AG09309 (cell line): ENCODE measurements around the gene SF3B2.

Experiments
- DNase-seq: peaks from one replicate; pipeline ENCODE4 v3.0.0-alpha.2; 2010; ENCODE audit warnings: low read depth
- H3K4me3 ChIP-seq: 2 replicates; pipeline ENCODE4 v1.5.1; 2011; ENCODE audit warnings: mild to moderate bottlenecking, low read depth, low read length, moderate library complexity; ENCODE audit not compliant: control insufficient read depth
- TF ChIP-seq, protein P1 (sequence below): IDR thresholded peaks from 2 replicates; pipeline ENCODE4 v1.5.1; 2011; ENCODE audit warnings: mild to moderate bottlenecking, low read depth, low read length, inconsistent platforms; ENCODE audit not compliant: insufficient read depth, control insufficient read depth; ENCODE audit errors: missing control alignments

SF3B2 gene

DNA sequence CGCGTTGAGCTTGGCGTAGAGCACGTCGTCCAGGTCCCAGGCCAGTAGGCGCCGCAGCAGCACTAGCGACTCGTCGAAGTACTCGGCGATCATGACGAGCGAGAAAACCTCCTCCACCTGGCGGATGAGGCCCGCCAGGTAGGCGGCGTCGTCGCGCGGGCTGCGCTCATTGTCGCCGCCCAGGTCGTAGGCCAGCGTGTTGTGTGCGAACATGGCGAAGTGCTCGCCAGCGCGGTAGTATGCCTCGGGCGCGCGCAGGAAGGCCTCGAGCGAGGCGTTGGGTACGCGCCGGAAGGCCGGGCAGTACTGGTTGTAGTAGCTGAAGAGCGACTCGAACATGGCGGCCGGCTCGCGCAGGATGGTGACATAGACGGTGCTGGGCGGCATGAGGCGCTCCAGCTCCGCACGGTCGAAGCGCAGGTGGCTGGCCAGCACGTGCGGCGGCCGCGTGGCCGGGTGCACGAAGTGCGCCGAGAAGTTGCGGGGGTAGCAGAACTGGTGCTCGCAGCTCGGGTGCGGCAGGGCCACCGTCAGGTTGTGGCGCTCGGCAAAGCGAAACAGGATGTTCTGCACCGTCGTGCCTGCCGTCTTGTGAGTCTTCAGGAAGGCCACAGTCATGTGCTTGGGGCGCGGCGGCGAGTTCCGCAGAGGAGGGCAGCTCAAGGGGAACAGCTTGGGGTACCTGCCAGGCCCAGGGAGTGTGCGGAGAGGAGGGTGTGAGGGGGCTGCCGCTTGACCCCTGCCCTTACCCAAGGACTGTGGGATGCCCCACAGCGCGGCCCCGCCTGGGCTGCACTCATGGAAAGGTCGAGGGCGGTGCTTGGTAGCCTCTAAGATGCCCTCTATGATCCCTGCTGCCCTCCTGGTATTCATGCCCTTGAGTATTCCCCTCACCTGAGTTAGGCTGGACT is 8.9 kb upstream of the SF3B2 start:
- DNase-seq: no peak
- TF ChIP-seq, protein P1, sequence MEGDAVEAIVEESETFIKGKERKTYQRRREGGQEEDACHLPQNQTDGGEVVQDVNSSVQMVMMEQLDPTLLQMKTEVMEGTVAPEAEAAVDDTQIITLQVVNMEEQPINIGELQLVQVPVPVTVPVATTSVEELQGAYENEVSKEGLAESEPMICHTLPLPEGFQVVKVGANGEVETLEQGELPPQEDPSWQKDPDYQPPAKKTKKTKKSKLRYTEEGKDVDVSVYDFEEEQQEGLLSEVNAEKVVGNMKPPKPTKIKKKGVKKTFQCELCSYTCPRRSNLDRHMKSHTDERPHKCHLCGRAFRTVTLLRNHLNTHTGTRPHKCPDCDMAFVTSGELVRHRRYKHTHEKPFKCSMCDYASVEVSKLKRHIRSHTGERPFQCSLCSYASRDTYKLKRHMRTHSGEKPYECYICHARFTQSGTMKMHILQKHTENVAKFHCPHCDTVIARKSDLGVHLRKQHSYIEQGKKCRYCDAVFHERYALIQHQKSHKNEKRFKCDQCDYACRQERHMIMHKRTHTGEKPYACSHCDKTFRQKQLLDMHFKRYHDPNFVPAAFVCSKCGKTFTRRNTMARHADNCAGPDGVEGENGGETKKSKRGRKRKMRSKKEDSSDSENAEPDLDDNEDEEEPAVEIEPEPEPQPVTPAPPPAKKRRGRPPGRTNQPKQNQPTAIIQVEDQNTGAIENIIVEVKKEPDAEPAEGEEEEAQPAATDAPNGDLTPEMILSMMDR: no peak

DNA sequence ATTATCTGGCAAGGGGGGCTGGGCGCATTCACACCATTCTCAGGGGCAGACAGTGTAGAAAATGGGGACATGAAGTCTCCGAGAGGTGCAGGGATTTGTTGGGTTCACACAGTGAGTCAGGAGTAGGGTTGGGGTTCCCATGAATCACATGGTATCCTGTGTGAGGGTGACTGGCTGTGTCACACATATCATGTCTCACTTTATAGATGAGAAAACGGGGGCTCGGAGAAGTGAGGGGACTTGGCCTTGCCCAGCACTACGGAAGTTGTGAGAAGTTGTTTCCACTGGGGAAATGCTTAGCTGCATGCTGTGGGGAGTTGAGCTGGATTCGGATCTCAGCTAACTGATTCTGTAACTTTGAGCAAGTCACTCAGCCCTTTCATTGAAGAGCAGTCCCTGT is 7.4 kb upstream of the SF3B2 start:
- DNase-seq: no peak
- H3K4me3 ChIP-seq: no peak overlapping the region
- TF ChIP-seq, protein P1: no peak

More for the DNA sequence above, 8.9 kb upstream of the SF3B2 start:
- H3K4me3 ChIP-seq: no peak overlapping the region

DNA sequence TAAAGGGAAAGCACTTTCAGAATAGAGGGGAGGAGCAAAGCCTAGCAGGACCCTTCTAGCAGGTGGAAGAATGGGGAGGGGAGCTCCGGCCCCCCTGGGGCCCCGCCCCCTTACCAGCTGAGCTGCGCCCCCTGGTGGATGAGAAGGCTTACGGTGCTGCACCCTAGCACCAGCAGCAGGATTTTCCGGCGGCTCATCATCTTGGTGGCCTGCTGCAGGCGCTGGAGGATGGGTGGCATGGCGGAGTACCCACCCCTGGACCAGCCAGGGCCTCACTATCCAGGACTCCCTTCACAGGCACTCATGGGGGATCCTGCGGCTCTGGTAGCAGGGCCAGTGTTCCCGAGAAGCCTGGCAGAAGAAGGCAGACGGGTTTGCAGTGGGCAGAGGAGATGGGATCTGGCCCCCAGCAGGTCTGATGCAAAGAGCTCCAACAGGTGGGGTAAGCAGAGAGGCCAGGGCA is 7.0 kb upstream of the SF3B2 start:
- TF ChIP-seq, protein P1: peak; percentile 96
- no peak overlapping the region for H3K4me3 ChIP-seq
- no peak for DNase-seq

DNA sequence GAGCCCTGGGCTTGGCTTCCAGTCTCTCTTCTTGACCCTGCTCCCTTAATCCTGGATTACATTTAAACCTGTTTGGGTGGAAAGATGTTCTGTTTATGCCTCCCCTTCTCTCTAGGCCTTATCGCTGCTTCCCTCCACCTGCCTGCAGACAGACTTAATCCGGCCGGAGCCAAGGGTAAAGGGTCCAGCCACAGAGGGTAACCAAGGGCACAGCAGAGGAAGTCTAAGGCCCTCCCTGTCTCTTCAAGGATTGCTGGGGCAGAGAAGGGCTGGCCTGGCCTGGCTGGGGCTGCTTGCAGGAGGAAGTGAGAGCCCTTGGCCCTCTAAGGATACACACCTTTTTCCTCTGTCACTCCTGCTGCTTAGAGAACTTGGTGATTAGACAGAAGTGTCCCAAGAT is 5.3 kb upstream of the SF3B2 start:
- no peak for DNase-seq
- H3K4me3 ChIP-seq: no peak overlapping the region
- TF ChIP-seq, protein P1: no peak

DNA sequence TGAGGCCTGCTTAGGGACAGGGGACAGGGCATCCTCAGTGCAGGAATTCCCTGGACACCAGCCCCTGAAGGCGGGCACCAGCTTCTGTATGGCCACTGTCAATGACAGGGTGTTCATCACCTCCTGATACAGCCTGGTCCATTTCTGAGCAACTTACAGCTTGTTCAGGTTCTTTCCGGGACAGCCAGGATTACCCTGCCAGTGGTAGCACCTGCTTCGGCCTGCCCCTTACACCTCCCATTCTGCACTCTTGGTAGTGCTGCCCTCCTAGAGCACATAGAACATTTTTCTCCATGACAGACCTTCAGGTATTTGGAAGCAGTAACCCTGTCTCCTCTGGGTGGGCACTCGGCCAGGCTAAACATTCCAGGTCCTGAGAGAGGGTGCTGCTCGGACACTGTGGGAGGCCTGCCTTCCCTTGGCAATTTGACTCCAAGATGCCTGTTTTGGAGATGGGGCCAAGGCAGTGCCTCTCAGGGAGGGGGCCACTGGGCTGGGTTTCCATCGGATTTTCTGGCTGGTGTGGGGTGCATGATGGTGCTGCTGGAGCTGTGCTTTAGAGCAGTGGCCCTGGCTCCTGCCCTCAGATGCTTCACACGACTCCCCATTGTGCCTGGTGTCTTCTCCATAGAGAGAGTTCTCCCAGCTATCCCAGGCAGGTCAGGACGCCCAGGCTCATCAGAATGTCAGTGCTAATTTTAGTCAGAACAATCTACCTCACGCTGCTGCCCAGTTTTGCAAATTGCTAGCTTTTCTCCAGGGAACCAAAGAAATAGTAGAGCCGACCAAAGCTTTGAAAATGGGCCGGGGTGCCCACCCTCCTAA is 4.4 kb upstream of the SF3B2 start:
- no peak overlapping the region for H3K4me3 ChIP-seq
- TF ChIP-seq, protein P1: no peak
- DNase-seq: no peak

DNA sequence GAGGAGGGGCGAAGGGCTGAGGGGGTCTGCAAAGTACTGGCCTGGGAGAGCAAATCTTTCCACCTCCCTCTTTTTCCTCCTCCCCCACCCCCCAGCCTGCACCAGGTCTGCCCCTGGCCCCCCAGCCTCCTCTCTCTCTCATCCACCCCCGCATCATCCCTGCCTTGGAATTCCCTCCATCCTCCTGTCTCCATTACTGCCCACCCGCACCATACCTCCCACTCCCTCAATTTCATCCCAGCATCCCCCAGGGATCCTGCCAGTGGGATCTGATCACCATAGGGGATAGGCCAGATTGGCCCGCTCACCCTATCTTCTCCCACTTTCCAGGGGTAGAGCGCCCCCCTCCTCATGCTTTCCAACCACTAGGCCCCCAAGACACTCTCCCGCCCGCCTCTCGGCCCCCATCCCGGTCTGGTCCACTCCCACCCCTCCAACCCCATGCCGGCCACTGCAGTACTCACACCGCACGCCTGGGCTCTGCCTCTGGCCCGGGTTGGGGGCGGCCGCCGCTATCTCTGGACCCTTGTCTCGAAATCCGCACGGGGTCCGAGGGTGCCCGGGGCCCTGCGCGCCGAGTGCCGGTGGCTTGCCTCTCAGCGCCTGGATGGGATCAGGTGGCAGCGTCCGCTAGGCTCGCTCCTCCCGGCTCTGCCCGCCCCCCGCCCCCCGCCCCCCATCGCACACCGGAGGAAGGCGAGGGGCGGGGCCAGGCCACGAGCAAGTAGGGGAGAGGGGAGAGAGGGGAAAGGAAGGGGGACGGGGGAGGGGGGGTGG is 3.4 kb upstream of the SF3B2 start, which contains the start of gene GAL3ST3:
Gene GAL3ST3, minus strand, starts transcription at position 615 of the 777 bp plus-strand sequence. CDS start 3,746 bp downstream, outside the sequence.
- no peak within 1 kb of the TSS for H3K4me3 ChIP-seq
- TF ChIP-seq, protein P1: no peak
- DNase-seq: no peak
